HuH-7 (cell line): Measurements from ENCODE around the gene SNRK.

Source experiments
- DNase-seq: peaks from one replicate; pipeline ENCODE4 v3.0.0; 2011; ENCODE audit warnings: low spot score

SNRK gene, protein sequence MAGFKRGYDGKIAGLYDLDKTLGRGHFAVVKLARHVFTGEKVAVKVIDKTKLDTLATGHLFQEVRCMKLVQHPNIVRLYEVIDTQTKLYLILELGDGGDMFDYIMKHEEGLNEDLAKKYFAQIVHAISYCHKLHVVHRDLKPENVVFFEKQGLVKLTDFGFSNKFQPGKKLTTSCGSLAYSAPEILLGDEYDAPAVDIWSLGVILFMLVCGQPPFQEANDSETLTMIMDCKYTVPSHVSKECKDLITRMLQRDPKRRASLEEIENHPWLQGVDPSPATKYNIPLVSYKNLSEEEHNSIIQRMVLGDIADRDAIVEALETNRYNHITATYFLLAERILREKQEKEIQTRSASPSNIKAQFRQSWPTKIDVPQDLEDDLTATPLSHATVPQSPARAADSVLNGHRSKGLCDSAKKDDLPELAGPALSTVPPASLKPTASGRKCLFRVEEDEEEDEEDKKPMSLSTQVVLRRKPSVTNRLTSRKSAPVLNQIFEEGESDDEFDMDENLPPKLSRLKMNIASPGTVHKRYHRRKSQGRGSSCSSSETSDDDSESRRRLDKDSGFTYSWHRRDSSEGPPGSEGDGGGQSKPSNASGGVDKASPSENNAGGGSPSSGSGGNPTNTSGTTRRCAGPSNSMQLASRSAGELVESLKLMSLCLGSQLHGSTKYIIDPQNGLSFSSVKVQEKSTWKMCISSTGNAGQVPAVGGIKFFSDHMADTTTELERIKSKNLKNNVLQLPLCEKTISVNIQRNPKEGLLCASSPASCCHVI

GRCh38 chr3:43286115-43286840 is at the start of gene SNRK:
SNRK (plus strand) TSS chr3:43286540; CDS start chr3:43303204, 16,664 bp downstream.
- DNase-seq = peak; percentile 89

DNA sequence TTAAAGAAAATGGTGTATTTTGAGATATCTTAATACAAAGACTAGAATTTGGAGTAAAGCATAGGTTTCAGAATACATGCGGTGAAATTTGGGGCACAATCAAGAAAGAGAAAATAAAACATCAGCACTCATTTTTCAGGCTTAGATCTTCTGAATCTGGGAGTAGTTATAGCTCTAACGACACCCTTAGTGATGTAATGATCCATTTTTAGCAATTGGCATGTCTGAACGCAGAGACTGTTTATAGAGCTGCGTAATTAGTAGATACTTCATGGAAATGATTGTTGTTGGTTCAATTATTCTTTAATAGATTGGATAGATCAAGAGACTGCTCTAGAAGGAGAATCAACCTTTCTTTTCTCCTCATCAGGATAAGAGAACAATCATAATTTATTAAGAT is 47.5 kb upstream of the SNRK start:
- DNase-seq = no peak

DNA sequence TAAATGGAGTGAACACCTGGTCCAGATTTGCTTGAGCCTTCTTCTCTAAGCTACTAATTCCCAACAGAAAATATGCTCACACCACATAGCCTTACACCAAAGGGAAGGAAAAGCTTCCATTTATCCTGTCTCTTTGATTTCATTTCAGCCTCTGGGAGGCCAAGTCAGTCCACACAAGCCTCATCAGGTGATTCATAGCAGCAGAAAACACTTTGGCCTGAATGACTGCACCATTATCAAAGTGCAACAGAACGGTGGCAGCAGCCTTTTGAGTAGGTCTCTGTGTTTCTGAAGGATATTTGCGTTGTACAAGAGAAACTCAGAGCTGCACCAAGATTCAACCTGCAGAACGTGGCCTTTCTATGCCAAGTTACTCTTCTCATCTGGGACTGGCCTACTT is 46.6 kb upstream of the SNRK start:
- no peak for DNase-seq

GRCh38 chr3:43243590-43244587 is 42.5 kb upstream of the SNRK start:
- DNase-seq = no peak

- no peak for DNase-seq
These were observed 41.6 kb upstream of the SNRK start for GRCh38 chr3:43244694-43245093.

- no peak for DNase-seq
These were observed 39.4 kb upstream of the SNRK start for GRCh38 chr3:43246976-43247375.

GRCh38 chr3:43247561-43248184 is 38.7 kb upstream of the SNRK start:
- DNase-seq = no peak

DNA sequence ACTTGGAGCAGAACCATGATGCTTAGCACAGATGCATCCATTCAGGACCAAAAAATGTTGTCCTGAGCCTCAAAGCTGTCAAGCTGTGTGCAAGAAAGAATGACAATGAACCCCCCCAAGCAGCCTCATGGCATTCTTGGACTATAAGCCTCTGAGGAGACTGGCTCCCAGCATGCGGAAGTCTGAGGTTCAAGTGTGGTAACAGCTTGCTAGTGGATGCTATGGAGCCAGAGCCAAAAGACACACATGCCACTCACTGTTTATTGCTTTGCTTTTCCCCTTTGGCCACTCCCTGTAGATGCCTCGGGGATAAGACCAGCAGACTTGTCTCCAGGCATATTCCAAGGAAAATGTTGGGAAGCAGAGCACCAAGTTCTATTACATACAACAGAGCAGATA is 38.2 kb upstream of the SNRK start:
- DNase-seq = no peak

- no peak for DNase-seq
These were observed 37.4 kb upstream of the SNRK start for GRCh38 chr3:43248973-43249372.

DNA sequence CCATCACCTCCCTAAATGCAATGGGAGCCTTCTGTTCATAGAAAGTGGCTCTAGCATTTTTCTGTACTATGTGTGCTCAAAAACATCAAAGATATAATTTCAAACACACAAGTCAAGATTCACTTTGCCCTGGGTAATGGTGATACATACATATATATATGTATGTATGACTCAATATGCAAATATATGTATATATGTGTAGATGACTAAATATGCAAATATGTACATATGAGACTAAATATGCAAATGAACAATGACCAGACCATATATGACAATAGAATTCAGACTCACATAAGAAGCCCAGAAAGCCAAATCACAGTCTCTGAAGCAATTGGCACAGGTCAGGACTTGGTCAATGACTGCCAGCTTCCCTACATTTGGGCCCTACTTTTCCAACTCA is 36.9 kb upstream of the SNRK start:
- no peak for DNase-seq

DNA sequence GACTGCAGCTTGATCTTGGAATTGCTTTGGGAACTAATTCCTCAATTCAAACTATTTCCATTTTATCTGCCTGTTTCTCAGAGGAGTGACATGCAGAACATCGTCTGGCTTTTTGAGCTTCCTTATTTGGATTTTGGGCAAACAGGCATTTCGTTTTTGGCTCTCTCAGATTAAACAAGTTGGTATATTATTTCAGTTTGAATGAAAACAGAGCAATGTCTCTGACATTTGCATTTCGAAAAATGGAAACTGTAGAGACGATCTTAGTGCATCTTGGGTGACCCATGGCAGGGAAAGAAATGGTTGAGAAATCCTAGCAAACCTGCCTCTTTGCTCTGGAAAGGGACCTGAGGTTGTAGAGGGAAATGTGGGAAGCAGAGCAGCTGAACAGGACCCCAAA is 33.0 kb upstream of the SNRK start:
- no peak for DNase-seq

DNA sequence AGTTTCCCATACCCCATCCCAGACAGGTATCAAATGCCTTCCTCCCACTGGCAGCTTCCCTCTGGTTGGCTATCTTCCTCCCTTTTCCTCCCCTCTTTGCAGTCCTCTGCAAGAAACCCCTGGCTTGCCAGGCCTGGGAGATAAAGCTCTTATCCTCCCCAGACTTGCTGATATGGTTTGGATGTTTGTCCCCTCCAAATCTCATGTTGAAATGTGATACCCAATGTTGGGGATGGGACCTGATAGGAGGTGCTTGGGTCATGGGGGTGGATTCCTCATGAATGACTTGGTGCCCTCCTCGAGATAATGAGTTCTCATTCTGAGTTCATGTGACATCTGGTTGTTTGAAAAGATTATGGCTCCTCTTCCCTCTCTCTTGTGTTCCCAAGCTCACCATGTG is 32.2 kb upstream of the SNRK start:
- no peak for DNase-seq

DNA sequence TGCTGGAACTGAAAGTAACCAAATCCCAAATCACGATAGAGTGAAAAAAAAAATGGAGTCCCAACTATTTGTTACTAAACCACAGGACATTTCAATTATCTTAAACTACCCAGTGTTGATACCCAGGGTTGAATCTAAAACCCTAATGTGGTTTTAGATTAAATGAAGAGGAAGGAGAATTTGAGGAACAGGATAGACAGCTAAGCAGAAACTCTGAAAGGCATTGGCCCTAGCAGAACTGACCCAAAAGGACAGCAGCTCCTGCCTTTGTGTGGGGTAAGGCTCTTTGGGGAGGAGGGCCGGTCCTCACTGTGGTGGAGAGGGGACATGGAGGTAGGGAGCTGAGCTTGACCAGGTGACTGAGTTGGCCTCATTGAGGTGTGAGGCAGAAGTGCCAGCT is 30.7 kb upstream of the SNRK start:
- DNase-seq = no peak

DNA sequence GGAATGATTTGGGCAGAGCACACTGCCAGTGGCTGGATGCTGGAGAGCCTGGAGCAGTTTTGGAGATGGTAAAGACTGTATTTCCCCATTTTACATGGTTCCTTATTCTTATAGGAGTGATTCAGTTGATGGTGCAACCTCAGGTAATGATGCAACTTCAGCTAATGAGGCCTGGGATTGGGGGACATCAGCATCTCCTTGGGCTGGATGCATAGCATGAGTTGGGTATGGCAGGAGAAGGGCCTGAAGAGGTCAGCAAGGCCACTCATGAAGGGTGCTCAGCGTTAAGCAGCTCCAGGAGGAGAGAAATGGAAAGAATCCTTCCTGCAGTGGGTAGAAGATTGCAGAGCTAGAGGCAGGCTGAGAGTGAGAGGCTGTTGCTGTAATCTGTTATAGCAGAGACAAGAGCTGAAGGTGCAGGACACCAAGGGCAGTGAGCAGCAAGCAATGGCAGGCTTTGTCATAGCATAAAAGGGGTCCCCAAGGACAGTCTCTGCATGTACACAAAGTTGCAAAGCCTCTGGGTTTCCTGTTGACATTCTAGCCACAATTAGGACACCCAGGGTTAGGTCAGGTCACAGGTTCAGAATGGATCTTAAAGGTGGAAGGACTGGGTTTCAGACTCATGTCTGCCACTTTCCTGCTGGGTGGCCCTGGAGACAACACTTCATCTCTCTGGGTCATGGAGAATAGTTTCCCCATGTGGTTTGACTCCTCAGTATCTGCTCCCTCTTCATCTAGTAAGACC is 29.5 kb upstream of the SNRK start:
- no peak for DNase-seq

GRCh38 chr3:43257850-43258249 is 28.5 kb upstream of the SNRK start:
- DNase-seq = no peak

GRCh38 chr3:43259626-43260025 is 26.7 kb upstream of the SNRK start:
- DNase-seq = no peak

DNA sequence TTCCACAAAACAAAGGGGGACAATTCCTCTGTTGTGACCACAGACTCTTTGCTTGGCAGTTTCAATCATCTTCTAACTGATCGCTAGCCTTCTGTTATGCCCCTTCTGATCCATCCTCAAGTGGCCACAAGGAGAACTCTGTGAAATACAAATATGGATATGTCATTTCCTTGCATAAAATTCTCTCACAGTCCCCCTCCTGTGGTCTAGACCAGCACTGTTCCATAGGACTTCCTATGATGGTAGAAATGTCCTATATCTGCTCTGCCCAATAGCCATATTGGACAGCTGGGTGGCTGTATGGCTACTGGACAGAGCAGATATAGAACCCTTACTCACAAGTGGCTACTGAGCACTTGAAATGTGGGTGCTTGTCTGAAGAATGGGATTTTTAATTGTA is 25.9 kb upstream of the SNRK start:
- DNase-seq = no peak

DNA sequence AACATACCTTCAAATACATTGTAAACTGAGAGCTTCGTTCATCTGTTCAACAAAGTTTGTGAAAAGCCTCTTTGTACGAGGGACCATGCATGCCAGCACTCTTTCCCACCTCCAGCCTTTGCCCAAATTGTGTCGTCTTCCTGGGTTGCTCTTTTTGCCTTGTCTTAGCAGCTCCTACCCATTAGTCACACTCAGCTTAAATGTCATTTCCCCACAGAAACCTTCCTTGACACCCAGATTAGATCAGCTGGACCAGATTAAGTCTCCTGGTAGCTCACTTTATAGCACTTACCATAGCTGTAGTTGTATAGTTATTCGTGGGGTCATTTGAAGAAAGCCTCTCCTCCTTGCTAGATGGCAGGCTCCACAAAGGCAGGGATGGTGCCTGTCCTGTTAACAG is 24.1 kb upstream of the SNRK start:
- DNase-seq = no peak

DNA sequence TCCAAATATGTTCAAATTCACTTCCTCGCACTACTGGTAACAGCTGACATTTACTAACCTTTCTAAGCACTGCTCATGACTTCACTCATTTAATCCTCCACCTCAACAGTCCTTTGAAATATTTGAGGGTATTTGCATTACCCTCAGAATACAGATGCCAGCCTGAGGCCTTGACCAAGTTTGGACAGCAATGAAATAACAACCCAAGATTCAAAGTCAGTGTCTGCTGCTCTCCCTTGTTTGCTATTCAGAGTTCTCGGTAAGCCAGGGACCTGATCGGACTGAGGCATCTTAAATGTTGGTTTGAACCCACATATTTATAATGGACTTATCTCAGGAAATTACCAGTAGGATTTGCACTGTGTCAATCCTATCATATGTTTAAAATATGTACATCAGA is 19.9 kb upstream of the SNRK start:
- DNase-seq = no peak

GRCh38 chr3:43266995-43267394 is 19.3 kb upstream of the SNRK start:
- DNase-seq = no peak
